Heart left ventricle (tissue), 13 donors: ENCODE results near the gene BRIP1.

Source experiments
- POLR2A ChIP-seq, 2 donors: fragments of 450-650 bp; IDR thresholded peaks; one replicate each; pipeline ENCODE4 v1.6.1; 2017; ENCODE audit warnings: antibody characterized with exemption in 2 of 2, mild to moderate bottlenecking in 2 of 2, moderate library complexity in 2 of 2
- TF ChIP-seq, protein P1 (sequence below), 12 donors: fragments of 200-600 bp; sonication (generic) in 4 of 12; IDR thresholded peaks; one replicate each; pipeline versions ENCODE4 v1.5.0 to v1.8.0; 2018 to 2022; ENCODE audit warnings: antibody characterized with exemption in 12 of 12, mild to moderate bottlenecking in 5 of 12
- donor health status: ischemic (EF 13 %, LVEDD 7.1; RV severe dilation, severe dysfunction).
- donor health status: DM: no; HTN: yes; CAD: no.
- donor health status: DM: no; HTN: no; CAD: no.
- donor health status: ischemic (EF 25% LVEDD 6.9; RV normal size, moderate dysfunction).
- donor health status: ischemic (EF 25% LVEDD 5.7; RV mildly dilated, moderate dysfunction).
- donor health status: ischemic (EF 35%, LVEDD 5.7; RV mildly dilated, moderate dysfunction).
- donor health status: nonischemic (EF 11% LVEDD 7.7; RV severe dilation, severe dysfunction).
- donor health status: DM: yes; HTN: yes; CAD: no.
- donor health status: PGD.
- donor health status: ischemic (EF 29% LVEDD 5.4; RV normal size, mild dysfunction).
- donor health status: nonischemic (EF 23%, LVEDD 6.1; RV moderate dilation, normal function).

DNA sequence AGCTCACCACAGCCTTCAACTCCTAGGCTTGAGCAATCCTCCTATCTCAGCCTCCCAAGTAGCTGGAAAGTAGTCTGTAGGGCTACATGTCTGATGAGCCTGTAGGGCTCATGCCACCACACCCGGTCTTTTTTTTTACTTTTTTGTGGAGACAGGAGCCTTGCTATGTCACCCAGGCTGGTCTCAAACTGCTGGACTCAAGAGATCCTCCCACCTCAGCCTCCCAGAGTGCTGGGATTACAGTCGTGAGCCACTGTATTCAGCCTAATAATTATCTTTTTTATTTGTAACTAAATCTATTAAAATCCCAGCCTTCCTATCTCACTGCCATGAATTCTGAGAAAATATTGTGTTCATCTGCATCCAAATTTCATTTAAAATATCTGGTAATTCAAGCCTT, 15.1 kb downstream of the BRIP1 start:
- TF ChIP-seq, protein P1, sequence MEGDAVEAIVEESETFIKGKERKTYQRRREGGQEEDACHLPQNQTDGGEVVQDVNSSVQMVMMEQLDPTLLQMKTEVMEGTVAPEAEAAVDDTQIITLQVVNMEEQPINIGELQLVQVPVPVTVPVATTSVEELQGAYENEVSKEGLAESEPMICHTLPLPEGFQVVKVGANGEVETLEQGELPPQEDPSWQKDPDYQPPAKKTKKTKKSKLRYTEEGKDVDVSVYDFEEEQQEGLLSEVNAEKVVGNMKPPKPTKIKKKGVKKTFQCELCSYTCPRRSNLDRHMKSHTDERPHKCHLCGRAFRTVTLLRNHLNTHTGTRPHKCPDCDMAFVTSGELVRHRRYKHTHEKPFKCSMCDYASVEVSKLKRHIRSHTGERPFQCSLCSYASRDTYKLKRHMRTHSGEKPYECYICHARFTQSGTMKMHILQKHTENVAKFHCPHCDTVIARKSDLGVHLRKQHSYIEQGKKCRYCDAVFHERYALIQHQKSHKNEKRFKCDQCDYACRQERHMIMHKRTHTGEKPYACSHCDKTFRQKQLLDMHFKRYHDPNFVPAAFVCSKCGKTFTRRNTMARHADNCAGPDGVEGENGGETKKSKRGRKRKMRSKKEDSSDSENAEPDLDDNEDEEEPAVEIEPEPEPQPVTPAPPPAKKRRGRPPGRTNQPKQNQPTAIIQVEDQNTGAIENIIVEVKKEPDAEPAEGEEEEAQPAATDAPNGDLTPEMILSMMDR (IDR thresholded peaks at IDR 0.05): no peak
- TF ChIP-seq POLR2A (IDR thresholded peaks at IDR 0.05): no peak
